Adrenal gland (tissue), 12 donors: ENCODE data around the gene ZIC4. TPM values are rescaled to one million over a fixed set of nuclear protein-coding genes. Genes with fewer than 3 reads are reported as not detected.

Source experiments
- DNase-seq, 7 donors: peaks; one replicate each; pipeline ENCODE4 v3.0.0-alpha.2; 2019 to 2020
- H3K27ac ChIP-seq, 5 donors: fragments of 200-600 bp; sonication (generic) in 4 of 5; 1 replicate in 3 of 5; 2 replicates in 2 of 5; pipeline versions ENCODE4 v1.5.1 to v1.8.0; 2016 to 2020; ENCODE audit warnings: mild to moderate bottlenecking in 1 of 5
- H3K27me3 ChIP-seq: fragments of 200-600 bp; 2 replicates; pipeline ENCODE4 v1.8.0; 2021
- H3K36me3 ChIP-seq, 2 donors: fragments of 200-600 bp; replicated peaks in 1 of 2; 1 replicate in 1 of 2; 2 replicates in 1 of 2; pipeline versions ENCODE4 v1.5.1 to v1.8.0; 2018 to 2022
- H3K4me1 ChIP-seq, 2 donors: fragments of 200-600 bp; replicated peaks in 1 of 2; 1 replicate in 1 of 2; 2 replicates in 1 of 2; pipeline versions ENCODE4 v1.5.1 to v1.8.0; 2018 to 2021
- H3K4me3 ChIP-seq, 4 donors: fragments of 200-600 bp; sonication (generic) in 3 of 4; one replicate each; pipeline ENCODE4 v1.5.1; 2016 to 2018
- H3K9me3 ChIP-seq, 3 donors: fragments of 200-600 bp; sonication (generic) in 1 of 3; replicated peaks in 1 of 3; 1 replicate in 2 of 3; 2 replicates in 1 of 3; pipeline versions ENCODE4 v1.5.1 to v1.8.0; 2016 to 2021
- CTCF ChIP-seq, 6 experiments: fragments of 450-650 bp in 4 of 6; fragments of 200-600 bp in 2 of 6; sonication (generic) in 1 of 6; IDR thresholded peaks; 1 replicate in 5 of 6; 2 replicates in 1 of 6; pipeline versions ENCODE4 v1.5.1 to v1.8.0; 2016 to 2021; ENCODE audit warnings: antibody characterized with exemption in 6 of 6, mild to moderate bottlenecking in 2 of 6, moderate library complexity in 1 of 6
- POLR2A ChIP-seq, 2 donors: fragments of 450-650 bp; IDR thresholded peaks; one replicate each; pipeline ENCODE4 v1.6.1; 2017; ENCODE audit warnings: antibody characterized with exemption in 2 of 2, mild to moderate bottlenecking in 2 of 2, moderate library complexity in 1 of 2
- WGBS, 4 donors: extraction: QIAGEN DNeasy Blood & Tissue Kit in 2 of 4; methylation state at CpG; one replicate each; pipeline versions ENCODE4 v1.1.5 to v1.1.7; 2013 to 2017; 5-methylcytosine and 5-hydroxymethylcytosine counted together
- intact Hi-C, 2 donors: fragments of 100-400 bp; cut with DNase I; formaldehyde crosslinking; loops; one replicate each; pipeline versions ENCODE4 v1.14.1 to v1.15.0; 2022 to 2023
- polyA plus RNA-seq, 3 donors: library from polyadenylated mRNA; stranded (reverse); fragments of 200-250 nt in 2 of 3; fragments of 350-450 nt in 1 of 3; fragmentation: Illumina TruSeq in 1 of 3; extraction: RNeasy Lipid Tissue Mini Kit (QIAGEN cat#74804) in 1 of 3; gene quantifications; one replicate each; pipeline ENCODE4 v1.2.3, GENCODE V29; 2013 to 2014
- total RNA-seq, 9 donors: library from RNA; depleted of rRNA in 4 of 9; stranded (reverse); fragments of >200 nt in 4 of 9; fragments of 120-200 nt in 1 of 9; fragmentation: NEBNext Ultra II Directional in 1 of 9; extraction: Animal tissue kit (Norgen Biotek cat#: 25700) in 1 of 9; gene quantifications; one replicate each; pipeline versions ENCODE4 v1.1.0 to v1.2.4, GENCODE V29; 2013 to 2023
- donor health status: healthy with polysubstance abuse.
- donor health status: Bipolar disorder and iron deficiency.
- donor health status: DM: yes; HTN: yes; CAD: no.
- donor health status: DM: no; HTN: no; CAD: no.
- donor health status: DM: no; HTN: no; CAD: no.
- donor health status: DM: yes; HTN: yes; CAD: no.

ZIC4 gene
- total and polyA plus RNA-seq, 12 donors: 0.07 TPM; not detected in 11

- no peaks in the 10 kb centered on the region for H3K9me3 ChIP-seq
- intact Hi-C loops: no loop called here
- peaks cover 80% of the 10 kb centered on the region for H3K27me3 ChIP-seq
- H3K4me1 ChIP-seq: no peaks in the 10 kb centered on the region
- DNase-seq: no peak
- H3K27ac ChIP-seq: no peak overlapping the region
- no peaks in the 10 kb centered on the region for H3K36me3 ChIP-seq
- 7 to 9% (median 9%) methylated on average over 20 to 29 of the region's 29 CpGs for WGBS, 4 donors
- H3K4me3 ChIP-seq: no peak overlapping the region
- TF ChIP-seq POLR2A (IDR thresholded peaks at IDR 0.05) (no peak), CTCF (IDR thresholded peaks at IDR 0.05) (no peak)
Measured at GRCh38 chr3:147356909-147357900, 49.1 kb downstream of the ZIC4 start.

GRCh38 chr3:147356145-147356908 lies 50.0 kb downstream of the ZIC4 start:
- peaks cover 83% of the 10 kb centered on the region for H3K27me3 ChIP-seq
- TF ChIP-seq POLR2A (IDR thresholded peaks at IDR 0.05): no peak
- no peak for TF ChIP-seq CTCF (IDR thresholded peaks at IDR 0.05)
- intact Hi-C loops: no loop called here

GRCh38 chr3:147355753-147356090 lies 50.6 kb downstream of the ZIC4 start:
- WGBS, 4 donors: 10 to 13% (median 12%) methylated on average over 4 of the region's 4 CpGs
- H3K27ac ChIP-seq: no peak overlapping the region
- no peaks in the 10 kb centered on the region for H3K4me1 ChIP-seq
- no peaks in the 10 kb centered on the region for H3K36me3 ChIP-seq
- no peak overlapping the region for H3K4me3 ChIP-seq
- TF ChIP-seq CTCF (IDR thresholded peaks at IDR 0.05) (no peak), POLR2A (IDR thresholded peaks at IDR 0.05) (no peak)
- DNase-seq: no peak
- H3K27me3 ChIP-seq: peaks cover 81% of the 10 kb centered on the region
- H3K9me3 ChIP-seq: no peaks in the 10 kb centered on the region
- intact Hi-C loops: no loop called here

More at GRCh38 chr3:147356145-147356908, 50.0 kb downstream of the ZIC4 start:
- 3 to 6% (median 5%) methylated on average over 25 to 26 of the region's 26 CpGs for WGBS, 4 donors
- H3K4me3 ChIP-seq: no peak overlapping the region
- no peak for DNase-seq
- H3K36me3 ChIP-seq: no peaks in the 10 kb centered on the region
- H3K27ac ChIP-seq: no peak overlapping the region
- H3K9me3 ChIP-seq: no peaks in the 10 kb centered on the region
- H3K4me1 ChIP-seq: no peaks in the 10 kb centered on the region

GRCh38 chr3:147355084-147355752 lies 51.1 kb downstream of the ZIC4 start:
- 7 to 9% (median 7%) methylated on average over 18 of the region's 18 CpGs for WGBS, 4 donors
- peaks cover 76% of the 10 kb centered on the region for H3K27me3 ChIP-seq

More at GRCh38 chr3:147355084-147355752, 51.1 kb downstream of the ZIC4 start:
- intact Hi-C loops: no loop called here
- no peak for DNase-seq
- Histone ChIP-seq H3K4me3 (no peak overlapping the region), H3K36me3 (no peaks in the 10 kb centered on the region), H3K9me3 (no peaks in the 10 kb centered on the region), H3K4me1 (no peaks in the 10 kb centered on the region), H3K27ac (no peak overlapping the region)
- TF ChIP-seq POLR2A (IDR thresholded peaks at IDR 0.05) (no peak), CTCF (IDR thresholded peaks at IDR 0.05) (no peak)
